Dendritic cell treated with granulocyte-macrophage colony-stimulating factor and Interleukin-4, amounts not matched to agents 40 ng/mL and 50 ng/mL, for 4 days (primary cell): ENCODE results near the gene ERGIC1.

Experiments used
- H3K27ac Mint-ChIP-seq: one replicate; pipeline ENCODE4 v1.8.0; 2022; ENCODE audit warnings: mild to moderate bottlenecking, mixed read lengths
- H3K27me3 Mint-ChIP-seq: one replicate; pipeline ENCODE4 v1.8.0; 2022; ENCODE audit warnings: mild to moderate bottlenecking, mixed read lengths
- H3K36me3 Mint-ChIP-seq: one replicate; pipeline ENCODE4 v1.8.0; 2022; ENCODE audit warnings: low read depth, mixed read lengths
- H3K4me1 Mint-ChIP-seq: one replicate; pipeline ENCODE4 v1.8.0; 2022; ENCODE audit warnings: low read depth, mixed read lengths
- H3K4me3 Mint-ChIP-seq: one replicate; pipeline ENCODE4 v1.8.0; 2022; ENCODE audit warnings: mild to moderate bottlenecking, moderate library complexity, mixed read lengths
- H3K9me3 Mint-ChIP-seq: one replicate; pipeline ENCODE4 v1.8.0; 2022; ENCODE audit warnings: mixed read lengths
- intact Hi-C: fragments of 100-400 bp; cut with micrococcal nuclease; formaldehyde crosslinking; loops from one replicate; pipeline ENCODE4 v1.15.0; 2022

ERGIC1 gene

DNA sequence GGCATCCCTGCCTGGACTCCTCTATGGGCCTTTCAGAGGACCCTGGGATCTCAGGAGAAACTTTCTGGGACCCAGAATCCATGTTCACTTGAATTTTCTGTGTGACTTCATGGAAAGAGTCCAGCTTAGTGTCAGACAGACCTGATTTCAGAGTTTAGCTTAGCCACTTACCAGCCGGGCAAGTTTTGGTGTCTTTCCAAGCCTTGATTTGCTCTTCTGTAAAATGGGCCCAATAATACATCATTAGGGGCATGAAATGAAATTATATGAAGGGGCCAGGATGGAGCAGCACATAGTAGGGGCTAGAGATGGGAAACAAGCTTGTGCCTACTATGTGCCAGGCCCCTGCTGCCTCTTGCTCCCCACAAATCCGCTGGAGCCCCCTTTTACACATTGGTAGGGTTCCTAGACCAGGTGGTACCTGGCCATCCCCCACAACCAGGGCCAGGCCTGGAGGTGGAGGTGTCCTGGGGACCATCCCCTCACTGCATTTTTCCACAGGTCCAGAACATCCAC, 92.0 kb downstream of the ERGIC1 start:
- no peak overlapping the region for H3K27ac Mint-ChIP-seq
- peaks cover 13% of the 10 kb centered on the region for H3K4me1 Mint-ChIP-seq
- intact Hi-C loops, result no loop called here
- H3K9me3 Mint-ChIP-seq, result no peaks in the 10 kb centered on the region
- H3K36me3 Mint-ChIP-seq, result peaks cover 62% of the 10 kb centered on the region
- no peaks in the 10 kb centered on the region for H3K27me3 Mint-ChIP-seq
- no peak overlapping the region for H3K4me3 Mint-ChIP-seq

DNA sequence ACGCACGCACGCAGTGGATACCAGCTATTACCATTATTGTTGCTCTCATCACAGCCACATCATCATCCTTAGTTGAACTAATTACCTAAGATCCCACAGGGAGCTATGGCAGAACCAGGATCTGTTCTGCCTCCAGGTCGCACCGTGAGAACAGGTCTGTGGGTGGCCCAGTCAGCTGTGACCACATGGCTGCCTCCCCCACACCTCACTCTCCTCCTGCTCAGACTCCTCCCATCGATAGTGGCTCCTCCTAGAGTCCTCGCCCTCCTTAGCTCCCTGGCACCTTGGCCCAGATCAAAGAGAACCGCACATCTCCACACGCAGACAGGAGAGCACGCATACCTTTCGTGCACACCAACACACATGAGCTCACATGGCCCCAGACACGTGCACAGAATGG, 92.7 kb downstream of the ERGIC1 start:
- intact Hi-C loops, result no loop called here
- no peak overlapping the region for H3K27ac Mint-ChIP-seq
- peaks cover 13% of the 10 kb centered on the region for H3K4me1 Mint-ChIP-seq
- peaks cover 55% of the 10 kb centered on the region for H3K36me3 Mint-ChIP-seq
- H3K27me3 Mint-ChIP-seq, result no peaks in the 10 kb centered on the region
- no peaks in the 10 kb centered on the region for H3K9me3 Mint-ChIP-seq
- H3K4me3 Mint-ChIP-seq, result no peak overlapping the region

DNA sequence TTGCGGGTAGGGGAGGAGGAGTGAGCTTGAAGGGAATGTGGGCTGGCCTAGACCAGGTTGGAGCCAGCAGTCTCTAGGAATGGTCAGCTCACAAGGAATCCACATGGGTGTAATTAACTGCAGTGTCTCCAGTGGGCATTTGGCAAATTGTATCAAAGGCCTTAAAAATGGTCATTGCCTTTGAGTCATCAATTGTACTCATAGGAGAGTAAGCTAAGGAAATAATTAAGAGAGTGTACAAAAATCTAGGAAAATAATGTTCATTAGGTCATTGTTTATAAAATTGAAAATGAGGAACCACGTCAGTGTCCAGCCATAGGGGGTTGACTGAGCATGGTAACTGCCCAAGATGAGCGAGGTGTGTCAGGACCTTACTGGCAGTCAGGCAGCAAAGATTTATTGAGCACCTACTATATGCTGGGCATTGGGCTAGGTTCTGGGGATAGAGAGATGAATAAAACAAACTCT, 95.4 kb downstream of the ERGIC1 start:
- no peak overlapping the region for H3K27ac Mint-ChIP-seq
- no peaks in the 10 kb centered on the region for H3K9me3 Mint-ChIP-seq
- H3K36me3 Mint-ChIP-seq, result peaks cover 46% of the 10 kb centered on the region
- H3K27me3 Mint-ChIP-seq, result no peaks in the 10 kb centered on the region
- intact Hi-C loops, result no loop called here
- peaks cover 20% of the 10 kb centered on the region for H3K4me1 Mint-ChIP-seq
- H3K4me3 Mint-ChIP-seq, result no peak overlapping the region

DNA sequence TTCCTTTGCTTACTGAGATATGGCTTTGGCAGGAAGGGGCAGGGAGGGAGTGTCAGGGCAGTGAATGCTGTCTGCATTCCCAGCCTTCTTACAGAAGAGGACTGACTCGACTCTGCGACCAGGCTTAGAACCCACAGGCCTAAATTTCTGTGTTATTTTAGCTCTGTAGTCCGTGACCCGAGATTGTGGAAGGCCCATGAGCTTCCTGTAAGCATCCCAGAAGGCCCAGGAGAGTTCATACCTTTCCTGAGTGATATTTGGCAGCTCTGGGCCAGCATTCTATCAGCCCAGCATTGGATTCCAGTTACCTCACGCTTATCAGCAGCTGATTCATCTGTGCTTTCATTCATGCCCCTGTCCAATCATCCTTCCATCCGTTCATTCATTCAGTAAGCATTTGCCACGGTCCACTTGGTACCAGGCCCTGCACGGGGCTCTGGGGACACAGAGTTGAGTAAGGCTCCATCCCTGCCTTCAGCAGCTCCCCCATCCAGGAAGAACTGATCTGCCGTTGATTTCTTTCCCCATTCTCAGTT, 97.0 kb downstream of the ERGIC1 start:
- Mint-ChIP-seq H3K27me3 (no peaks in the 10 kb centered on the region), H3K4me3 (no peak overlapping the region), H3K9me3 (no peaks in the 10 kb centered on the region), H3K27ac (no peak overlapping the region), H3K4me1 (peaks cover 14% of the 10 kb centered on the region), H3K36me3 (peaks cover 53% of the 10 kb centered on the region)
- intact Hi-C loops, result no loop called here

DNA sequence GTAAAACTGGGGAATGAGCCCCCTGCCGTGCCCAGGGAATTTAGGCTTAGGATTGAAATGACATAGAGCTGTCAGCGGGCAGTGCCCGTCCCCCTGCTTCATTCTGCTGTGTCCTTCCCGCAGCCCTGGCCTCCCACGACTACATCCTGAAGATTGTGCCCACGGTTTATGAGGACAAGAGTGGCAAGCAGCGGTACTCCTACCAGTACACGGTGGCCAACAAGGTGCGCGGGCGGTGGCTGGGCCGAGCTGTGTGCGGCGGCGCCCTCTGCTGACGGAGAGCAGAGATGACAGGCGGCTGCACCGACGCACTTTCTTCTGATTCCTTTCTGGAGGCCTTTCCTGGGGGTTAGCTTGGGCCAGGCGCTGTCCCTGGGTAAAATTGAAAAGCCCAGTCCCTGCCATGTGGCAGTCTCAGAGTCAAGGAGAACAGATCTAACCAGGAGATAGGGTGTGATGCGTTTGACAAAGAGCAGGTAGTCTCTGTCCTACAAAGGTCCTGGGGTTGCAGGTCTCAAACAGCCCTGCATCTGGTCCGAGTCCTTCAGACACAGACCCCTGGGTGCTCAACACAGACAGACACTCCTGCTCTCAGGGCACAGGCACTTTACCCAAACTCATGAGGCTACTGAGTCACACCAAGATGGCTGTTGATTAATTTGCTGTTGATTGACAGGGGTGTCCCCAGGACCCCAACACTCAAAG, 98.4 kb downstream of the ERGIC1 start:
- H3K27ac Mint-ChIP-seq, result no peak overlapping the region
- H3K9me3 Mint-ChIP-seq, result no peaks in the 10 kb centered on the region
- peaks cover 54% of the 10 kb centered on the region for H3K36me3 Mint-ChIP-seq
- H3K27me3 Mint-ChIP-seq, result no peaks in the 10 kb centered on the region
- peaks cover 14% of the 10 kb centered on the region for H3K4me1 Mint-ChIP-seq
- H3K4me3 Mint-ChIP-seq, result no peak overlapping the region
- intact Hi-C loops, result loop anchor here (1.0 kb wide), 1 partner anchor 219 kb away; no protein-coding TSS in a partner anchor

DNA sequence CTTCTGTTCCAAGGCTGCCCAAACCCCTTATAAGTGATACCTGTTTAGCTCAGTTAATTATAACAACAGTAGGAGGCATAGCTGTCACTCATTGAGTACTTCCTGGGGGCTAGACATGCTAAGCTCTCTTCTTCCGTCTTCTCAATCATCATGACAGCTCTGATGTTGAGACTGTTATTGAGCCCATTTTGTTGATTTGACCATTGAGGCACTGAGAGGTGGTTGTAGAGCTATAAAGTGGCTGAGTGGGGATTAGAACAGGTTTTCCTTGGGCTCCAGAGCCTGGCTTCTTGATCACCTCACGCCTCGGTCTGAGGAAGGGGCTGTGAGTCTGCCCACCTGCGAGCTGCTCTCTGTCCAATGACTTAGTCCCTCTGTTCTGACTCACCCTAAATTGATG, 99.2 kb downstream of the ERGIC1 start:
- Mint-ChIP-seq H3K9me3 (no peaks in the 10 kb centered on the region), H3K4me3 (no peak overlapping the region), H3K36me3 (peaks cover 54% of the 10 kb centered on the region), H3K4me1 (peaks cover 14% of the 10 kb centered on the region), H3K27ac (no peak overlapping the region), H3K27me3 (no peaks in the 10 kb centered on the region)
- intact Hi-C loops, result no loop called here

DNA sequence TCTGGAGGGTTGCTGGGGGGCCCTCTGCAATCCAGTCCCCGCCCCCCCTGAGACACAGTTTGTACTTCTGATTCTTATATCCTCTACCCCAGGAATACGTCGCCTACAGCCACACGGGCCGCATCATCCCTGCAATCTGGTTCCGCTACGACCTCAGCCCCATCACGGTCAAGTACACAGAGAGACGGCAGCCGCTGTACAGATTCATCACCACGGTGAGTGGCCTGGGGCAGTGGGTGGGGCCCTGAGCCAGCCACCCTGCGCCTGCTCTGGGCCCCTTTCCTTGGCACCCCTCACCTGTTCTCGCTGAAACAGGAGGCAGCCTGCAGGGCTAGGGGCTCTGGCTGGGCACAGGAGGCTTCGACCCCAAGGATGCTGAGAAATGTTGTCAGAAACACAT, 101.0 kb downstream of the ERGIC1 start:
- no peaks in the 10 kb centered on the region for H3K27me3 Mint-ChIP-seq
- H3K9me3 Mint-ChIP-seq, result no peaks in the 10 kb centered on the region
- peaks cover 7% of the 10 kb centered on the region for H3K4me1 Mint-ChIP-seq
- H3K4me3 Mint-ChIP-seq, result no peak overlapping the region
- H3K36me3 Mint-ChIP-seq, result peaks cover 67% of the 10 kb centered on the region
- no peak overlapping the region for H3K27ac Mint-ChIP-seq
- intact Hi-C loops, result no loop called here

DNA sequence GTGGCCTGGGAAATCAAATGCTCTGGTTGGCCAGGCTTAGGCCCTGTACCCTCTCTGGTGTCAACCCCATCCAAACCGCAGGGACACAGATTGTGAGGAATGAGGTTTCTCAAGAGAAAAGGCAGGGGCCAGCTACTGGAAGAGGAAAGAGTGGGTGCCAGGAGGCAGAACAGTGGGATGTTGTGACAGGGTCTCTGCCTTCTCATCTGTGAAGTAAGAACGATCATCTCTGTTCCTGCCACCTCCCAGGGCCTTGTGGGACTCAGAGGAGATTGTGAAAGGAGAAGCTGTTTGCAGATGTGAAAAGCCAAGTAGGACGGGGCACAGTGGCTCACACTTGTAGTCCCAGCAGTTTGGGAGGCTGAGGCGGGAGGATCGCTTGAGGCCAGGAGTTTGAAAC, 102.3 kb downstream of the ERGIC1 start:
- Mint-ChIP-seq H3K27me3 (no peaks in the 10 kb centered on the region), H3K4me3 (no peak overlapping the region), H3K9me3 (no peaks in the 10 kb centered on the region), H3K4me1 (peaks cover 7% of the 10 kb centered on the region), H3K36me3 (peaks cover 80% of the 10 kb centered on the region), H3K27ac (no peak overlapping the region)
- intact Hi-C loops, result no loop called here

DNA sequence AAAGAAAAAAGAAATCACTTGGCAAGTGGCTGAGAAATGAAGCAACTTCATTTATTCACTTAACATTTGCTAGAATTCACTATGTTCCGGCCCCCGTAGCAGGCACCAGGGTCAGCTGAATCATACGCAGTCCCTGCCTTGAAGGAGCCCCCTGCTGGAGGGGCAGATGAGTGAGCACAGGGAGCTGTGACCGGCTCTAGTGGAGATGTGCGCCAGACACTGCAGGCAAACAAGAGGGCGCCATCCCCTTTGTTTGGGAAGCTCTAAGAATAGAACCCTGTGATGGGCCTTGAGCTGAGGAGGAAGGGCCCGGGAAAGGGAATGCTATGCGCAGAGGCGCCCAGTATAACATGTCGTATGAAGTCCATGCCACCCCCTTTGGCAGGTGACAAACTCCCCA, 105.0 kb downstream of the ERGIC1 start:
- Mint-ChIP-seq H3K4me3 (no peak overlapping the region), H3K27me3 (no peaks in the 10 kb centered on the region), H3K36me3 (peaks cover 92% of the 10 kb centered on the region), H3K4me1 (peaks cover 11% of the 10 kb centered on the region), H3K27ac (no peak overlapping the region), H3K9me3 (no peaks in the 10 kb centered on the region)
- intact Hi-C loops, result no loop called here

DNA sequence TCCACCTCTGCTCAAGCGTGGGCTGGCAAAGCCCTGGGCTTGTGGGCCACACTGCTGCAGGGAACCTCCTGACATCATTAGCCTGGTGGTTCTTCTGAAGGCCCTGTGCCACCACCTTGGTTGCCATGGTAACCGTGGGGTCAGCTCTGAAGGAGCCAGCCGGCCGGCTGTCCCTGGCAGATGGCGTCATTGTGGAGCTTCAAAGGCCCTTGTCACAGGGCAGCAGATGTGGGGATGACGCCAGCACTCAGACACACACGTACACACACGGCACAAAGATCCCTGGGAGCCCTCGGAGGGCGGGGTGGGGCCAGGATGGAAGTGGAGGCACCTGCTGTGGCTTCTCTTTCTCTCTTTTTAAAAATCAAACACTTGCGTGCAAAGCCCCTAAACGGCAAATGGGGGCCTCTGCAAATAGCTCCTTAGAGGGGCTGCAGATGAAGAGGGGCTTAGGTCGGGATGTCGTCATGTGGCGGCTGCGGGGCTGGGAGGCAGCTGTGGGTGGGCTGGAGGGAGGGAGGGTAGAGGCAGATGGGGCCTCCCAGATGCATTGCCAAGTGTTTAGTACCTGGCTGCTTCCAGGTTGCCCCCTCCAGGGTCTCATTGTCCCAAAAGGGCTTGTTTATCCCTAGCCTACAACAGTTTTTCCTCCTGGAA, 105.7 kb downstream of the ERGIC1 start:
- Mint-ChIP-seq H3K27me3 (no peaks in the 10 kb centered on the region), H3K36me3 (peaks cover 92% of the 10 kb centered on the region), H3K4me3 (no peak overlapping the region), H3K27ac (no peak overlapping the region), H3K4me1 (peaks cover 11% of the 10 kb centered on the region), H3K9me3 (no peaks in the 10 kb centered on the region)
- intact Hi-C loops, result loop anchor here (10.0 kb wide), 1 partner anchor 485 kb away; the partner anchor contains the start of gene SH3PXD2B

DNA sequence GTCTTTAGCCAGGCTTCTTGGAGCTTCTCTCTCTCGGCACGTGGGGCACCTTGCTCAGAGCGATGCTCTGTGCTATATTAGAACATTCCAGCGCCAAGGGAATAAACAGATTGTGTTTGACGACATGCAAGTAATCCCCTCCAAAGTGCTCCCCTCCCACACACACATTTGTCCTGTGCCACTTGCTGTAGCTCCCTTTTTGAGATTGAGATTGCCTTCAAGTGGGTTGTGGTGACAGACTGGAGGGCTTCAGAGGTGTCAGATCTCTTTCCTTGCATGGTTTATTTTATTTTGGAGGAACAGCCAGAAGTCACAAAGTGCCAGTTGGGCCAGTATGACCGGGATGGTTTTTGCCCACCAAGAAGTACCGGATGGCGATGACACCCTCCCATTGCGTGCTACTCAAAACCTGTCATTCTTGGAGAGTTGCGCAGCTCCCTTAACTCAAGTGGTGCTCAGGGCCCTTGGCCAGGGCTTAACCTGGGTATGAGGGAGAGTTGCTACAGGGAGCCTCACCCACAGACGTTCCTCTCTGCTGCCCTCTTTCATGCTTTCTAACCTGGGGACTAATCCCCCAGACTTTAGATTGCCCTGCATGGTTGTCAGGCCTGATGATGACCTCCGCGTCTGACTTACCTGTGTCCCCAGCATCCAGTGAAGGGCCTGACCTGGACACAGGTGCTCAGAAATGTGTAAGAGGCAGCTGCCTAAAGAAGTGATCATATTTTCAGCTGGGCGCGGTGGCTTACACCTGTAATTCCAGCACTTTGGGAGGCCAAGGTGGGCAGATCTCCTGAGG, 106.4 kb downstream of the ERGIC1 start:
- no peaks in the 10 kb centered on the region for H3K9me3 Mint-ChIP-seq
- H3K36me3 Mint-ChIP-seq, result peaks cover 90% of the 10 kb centered on the region
- intact Hi-C loops, result loop anchor here (10.0 kb wide), 1 partner anchor 486 kb away; the partner anchor contains the start of gene SH3PXD2B
- H3K4me3 Mint-ChIP-seq, result no peak overlapping the region
- H3K27ac Mint-ChIP-seq, result no peak overlapping the region
- H3K27me3 Mint-ChIP-seq, result no peaks in the 10 kb centered on the region
- H3K4me1 Mint-ChIP-seq, result peaks cover 11% of the 10 kb centered on the region

DNA sequence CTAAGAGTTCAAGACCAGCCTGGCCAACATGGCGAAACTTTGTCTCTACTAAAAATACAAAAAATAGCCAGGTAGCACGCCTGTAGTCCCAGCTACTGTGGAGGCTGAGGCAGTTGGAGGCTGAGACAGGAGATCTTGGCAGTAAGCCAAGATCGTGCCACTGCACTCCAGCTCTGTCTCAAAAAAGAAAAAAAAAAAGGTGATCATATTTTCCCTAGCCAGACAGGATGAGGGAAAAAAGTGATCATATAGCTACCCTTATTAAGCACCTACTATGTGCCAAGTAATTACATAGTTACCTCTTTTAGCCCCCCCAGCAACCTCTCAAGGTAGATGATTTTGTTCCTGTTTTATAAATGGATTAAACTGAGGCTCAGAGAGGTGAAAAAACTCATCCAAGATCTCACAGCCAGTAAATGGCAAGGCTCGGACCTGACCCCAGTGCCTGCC, 107.0 kb downstream of the ERGIC1 start:
- Mint-ChIP-seq H3K36me3 (peaks cover 90% of the 10 kb centered on the region), H3K4me1 (peaks cover 11% of the 10 kb centered on the region), H3K9me3 (no peaks in the 10 kb centered on the region), H3K4me3 (no peak overlapping the region), H3K27me3 (no peaks in the 10 kb centered on the region), H3K27ac (no peak overlapping the region)
- intact Hi-C loops, result loop anchor here (10.0 kb wide), 1 partner anchor 486 kb away; the partner anchor contains the start of gene SH3PXD2B

DNA sequence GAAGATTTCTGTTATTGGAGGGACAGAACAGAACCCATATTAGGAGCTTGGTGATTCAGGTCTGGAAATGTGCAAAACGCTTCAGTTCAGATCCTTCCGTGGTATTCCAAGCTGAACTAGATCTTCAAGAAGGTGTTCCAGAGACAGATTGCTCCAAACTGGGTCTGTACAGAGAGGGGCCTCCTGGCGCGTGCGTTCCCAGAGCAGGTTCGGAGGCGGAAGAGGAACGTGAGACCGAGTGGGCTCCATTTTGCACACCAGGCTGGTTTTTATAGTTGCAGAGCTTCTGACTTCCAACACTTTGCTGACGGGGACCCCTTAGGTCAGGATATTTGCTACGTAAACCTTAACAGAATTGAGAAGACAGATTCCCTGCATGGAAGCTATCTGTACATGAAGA, 108.5 kb downstream of the ERGIC1 start:
- no peaks in the 10 kb centered on the region for H3K9me3 Mint-ChIP-seq
- no peak overlapping the region for H3K27ac Mint-ChIP-seq
- intact Hi-C loops, result loop anchor here (10.0 kb wide), 1 partner anchor 488 kb away; the partner anchor contains the start of gene SH3PXD2B
- H3K4me3 Mint-ChIP-seq, result no peak overlapping the region
- H3K4me1 Mint-ChIP-seq, result peaks cover 11% of the 10 kb centered on the region
- H3K36me3 Mint-ChIP-seq, result peaks cover 88% of the 10 kb centered on the region
- no peaks in the 10 kb centered on the region for H3K27me3 Mint-ChIP-seq
